GM23338 (cell line): ENCODE results near the gene TECTB. TPM values are rescaled to one million over a fixed set of nuclear protein-coding genes. Genes with fewer than 3 reads are reported as not detected.

ENCODE experiments used
- ATAC-seq: fragments of 200-7000 bp; cut with Tn5 transposase; 3 replicates; pipeline ENCODE4 v1.9.1; 2020
- DNase-seq: peaks from one replicate; pipeline ENCODE4 v3.0.0-alpha.2; 2015; ENCODE audit warnings: low spot score
- H2AFZ ChIP-seq: fragments of 200-600 bp; sonication (generic); 2 replicates; pipeline ENCODE4 v1.8.0; 2016; ENCODE audit warnings: antibody characterized with exemption, mild to moderate bottlenecking, moderate library complexity
- H3F3A ChIP-seq: fragments of 200-600 bp; sonication (generic); replicated peaks from 2 replicates; pipeline ENCODE4 v1.8.0; 2017; ENCODE audit warnings: antibody characterized with exemption, mixed run types, low read depth
- H3K27ac ChIP-seq: fragments of 200-600 bp; sonication (generic); 2 replicates; pipeline ENCODE4 v1.6.1; 2016; ENCODE audit warnings: low read depth
- H3K27me3 ChIP-seq: fragments of 200-600 bp; sonication (generic); 2 replicates; pipeline ENCODE4 v1.8.0; 2016; ENCODE audit warnings: mild to moderate bottlenecking, mixed run types, moderate library complexity; ENCODE audit not compliant: insufficient read depth
- H3K36me3 ChIP-seq: fragments of 200-600 bp; sonication (generic); 2 replicates; pipeline ENCODE4 v1.8.0; 2016; ENCODE audit warnings: mild to moderate bottlenecking; ENCODE audit not compliant: insufficient read depth
- H3K4me1 ChIP-seq: fragments of 200-600 bp; sonication (generic); 2 replicates; pipeline ENCODE4 v1.8.0; 2016; ENCODE audit warnings: mild to moderate bottlenecking, moderate library complexity; ENCODE audit not compliant: insufficient read depth
- H3K4me2 ChIP-seq: fragments of 200-600 bp; sonication (generic); 2 replicates; pipeline ENCODE4 v1.7.1; 2017; ENCODE audit warnings: mixed run types
- H3K4me3 ChIP-seq: fragments of 200-600 bp; sonication (generic); 2 replicates; pipeline ENCODE4 v1.6.1; 2016; ENCODE audit warnings: mixed run types
- H3K79me2 ChIP-seq: fragments of 200-600 bp; sonication (generic); replicated peaks from 2 replicates; pipeline ENCODE4 v1.8.0; 2017; ENCODE audit warnings: mild to moderate bottlenecking; ENCODE audit not compliant: insufficient read depth
- H3K9me2 ChIP-seq: fragments of 200-600 bp; sonication (generic); 2 replicates; pipeline ENCODE4 v1.8.0; 2017; ENCODE audit not compliant: insufficient read depth
- H4K20me1 ChIP-seq: fragments of 200-600 bp; sonication (generic); replicated peaks from 2 replicates; pipeline ENCODE4 v1.8.0; 2017; ENCODE audit warnings: mild to moderate bottlenecking; ENCODE audit not compliant: insufficient read depth
- H3K27ac Mint-ChIP-seq: 2 replicates; pipeline ENCODE4 v1.8.0; 2020; ENCODE audit warnings: inconsistent platforms, mild to moderate bottlenecking, moderate library complexity, mixed read lengths
- H3K27me3 Mint-ChIP-seq: 3 replicates; pipeline ENCODE4 v1.8.0; 2022; ENCODE audit warnings: low read depth, mild to moderate bottlenecking, moderate library complexity, mixed read lengths, inconsistent platforms; ENCODE audit not compliant: insufficient read depth, poor library complexity
- H3K36me3 Mint-ChIP-seq: 3 replicates; pipeline ENCODE4 v1.8.0; 2021; ENCODE audit warnings: low read depth, mild to moderate bottlenecking, inconsistent platforms, moderate library complexity, mixed read lengths
- H3K4me1 Mint-ChIP-seq: 3 replicates; pipeline ENCODE4 v1.8.0; 2020; ENCODE audit warnings: mild to moderate bottlenecking, inconsistent platforms, mixed read lengths
- H3K4me3 Mint-ChIP-seq: 3 replicates; pipeline ENCODE4 v1.8.0; 2021; ENCODE audit warnings: moderate library complexity, mild to moderate bottlenecking, inconsistent platforms, mixed read lengths
- H3K9me3 Mint-ChIP-seq: 3 replicates; pipeline ENCODE4 v1.8.0; 2020; ENCODE audit warnings: moderate library complexity, mild to moderate bottlenecking, inconsistent platforms, mixed read lengths
- CREB1 ChIP-seq: fragments of 250-450 bp; sonication (Bioruptor Pico); IDR thresholded peaks from 2 replicates; pipeline ENCODE4 v1.5.0; 2020; ENCODE audit warnings: low read depth, mild to moderate bottlenecking, moderate library complexity
- EZH2 ChIP-seq: fragments of 200-600 bp; sonication (generic); IDR thresholded peaks from one replicate; pipeline ENCODE4 v1.8.0; 2017; ENCODE audit warnings: antibody characterized with exemption, mild to moderate bottlenecking, low read depth; ENCODE audit not compliant: unreplicated experiment
- EZH2phosphoT487 ChIP-seq: fragments of 200-600 bp; sonication (generic); IDR thresholded peaks from one replicate; pipeline ENCODE4 v1.8.1; 2018; ENCODE audit warnings: antibody characterized with exemption; ENCODE audit not compliant: unreplicated experiment
- JUNB ChIP-seq: IDR thresholded peaks from one replicate; pipeline ENCODE4 v1.6.1; 2016; ENCODE audit warnings: antibody characterized with exemption; ENCODE audit not compliant: unreplicated experiment
- POLR2AphosphoS5 ChIP-seq: IDR thresholded peaks from 2 replicates; pipeline ENCODE4 v1.6.1; 2016; ENCODE audit warnings: antibody characterized with exemption, low read depth
- polyA plus RNA-seq: library from polyadenylated mRNA; unstranded; fragments of >200 nt; fragmentation: Nextera tagmentation; extraction: Ambion mirVana; gene quantifications from 2 replicates; pipeline ENCODE4 v1.2.1, GENCODE V29; 2016
- total RNA-seq: library from RNA; depleted of rRNA; stranded (reverse); fragments of >200 nt; shearing (Covaris generic); gene quantifications from 2 replicates; pipeline ENCODE4 v1.2.3, GENCODE V29; 2014
- TF ChIP-seq, protein P1 (sequence below): IDR thresholded peaks from 2 replicates; pipeline ENCODE4 v1.6.1; 2016; ENCODE audit warnings: antibody characterized with exemption
- TF ChIP-seq, protein P2 (sequence below): fragments of 250-450 bp; sonication (Bioruptor Pico); IDR thresholded peaks from 2 replicates; pipeline ENCODE4 v1.5.0; 2020; ENCODE audit warnings: mild to moderate bottlenecking, moderate library complexity

Gene TECTB
- total and polyA plus RNA-seq, 2 experiments from 2014 or later: not detected

DNA sequence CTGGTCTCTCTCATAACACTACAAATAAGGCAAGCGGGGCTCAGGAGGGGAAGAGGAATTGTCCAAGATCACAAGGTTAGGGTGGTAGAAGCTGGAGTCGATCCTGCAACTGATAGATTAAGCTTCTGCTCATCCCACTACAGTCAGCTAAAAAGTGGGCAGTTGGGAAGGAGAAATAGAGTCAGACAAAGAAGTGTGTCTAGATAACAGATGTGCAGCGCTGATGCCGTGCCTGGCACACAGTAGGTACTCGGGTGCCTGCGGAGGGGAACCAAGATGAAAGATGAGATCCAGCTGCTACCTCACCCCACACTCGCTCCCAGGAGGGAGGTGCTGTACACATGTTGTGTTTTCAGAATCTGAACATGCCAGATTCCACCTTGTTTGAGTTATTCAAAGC lies 48.1 kb upstream of the TECTB start:
- no peak overlapping the region for H3K27ac ChIP-seq
- TF ChIP-seq POLR2AphosphoS5 (no peak), EZH2phosphoT487 (no peak), CREB1 (CRISPR knock-in tag) (no peak), EZH2 (no peak), JUNB (no peak)
- TF ChIP-seq, protein P1, sequence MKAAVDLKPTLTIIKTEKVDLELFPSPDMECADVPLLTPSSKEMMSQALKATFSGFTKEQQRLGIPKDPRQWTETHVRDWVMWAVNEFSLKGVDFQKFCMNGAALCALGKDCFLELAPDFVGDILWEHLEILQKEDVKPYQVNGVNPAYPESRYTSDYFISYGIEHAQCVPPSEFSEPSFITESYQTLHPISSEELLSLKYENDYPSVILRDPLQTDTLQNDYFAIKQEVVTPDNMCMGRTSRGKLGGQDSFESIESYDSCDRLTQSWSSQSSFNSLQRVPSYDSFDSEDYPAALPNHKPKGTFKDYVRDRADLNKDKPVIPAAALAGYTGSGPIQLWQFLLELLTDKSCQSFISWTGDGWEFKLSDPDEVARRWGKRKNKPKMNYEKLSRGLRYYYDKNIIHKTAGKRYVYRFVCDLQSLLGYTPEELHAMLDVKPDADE: no peak
- TF ChIP-seq, protein P2, sequence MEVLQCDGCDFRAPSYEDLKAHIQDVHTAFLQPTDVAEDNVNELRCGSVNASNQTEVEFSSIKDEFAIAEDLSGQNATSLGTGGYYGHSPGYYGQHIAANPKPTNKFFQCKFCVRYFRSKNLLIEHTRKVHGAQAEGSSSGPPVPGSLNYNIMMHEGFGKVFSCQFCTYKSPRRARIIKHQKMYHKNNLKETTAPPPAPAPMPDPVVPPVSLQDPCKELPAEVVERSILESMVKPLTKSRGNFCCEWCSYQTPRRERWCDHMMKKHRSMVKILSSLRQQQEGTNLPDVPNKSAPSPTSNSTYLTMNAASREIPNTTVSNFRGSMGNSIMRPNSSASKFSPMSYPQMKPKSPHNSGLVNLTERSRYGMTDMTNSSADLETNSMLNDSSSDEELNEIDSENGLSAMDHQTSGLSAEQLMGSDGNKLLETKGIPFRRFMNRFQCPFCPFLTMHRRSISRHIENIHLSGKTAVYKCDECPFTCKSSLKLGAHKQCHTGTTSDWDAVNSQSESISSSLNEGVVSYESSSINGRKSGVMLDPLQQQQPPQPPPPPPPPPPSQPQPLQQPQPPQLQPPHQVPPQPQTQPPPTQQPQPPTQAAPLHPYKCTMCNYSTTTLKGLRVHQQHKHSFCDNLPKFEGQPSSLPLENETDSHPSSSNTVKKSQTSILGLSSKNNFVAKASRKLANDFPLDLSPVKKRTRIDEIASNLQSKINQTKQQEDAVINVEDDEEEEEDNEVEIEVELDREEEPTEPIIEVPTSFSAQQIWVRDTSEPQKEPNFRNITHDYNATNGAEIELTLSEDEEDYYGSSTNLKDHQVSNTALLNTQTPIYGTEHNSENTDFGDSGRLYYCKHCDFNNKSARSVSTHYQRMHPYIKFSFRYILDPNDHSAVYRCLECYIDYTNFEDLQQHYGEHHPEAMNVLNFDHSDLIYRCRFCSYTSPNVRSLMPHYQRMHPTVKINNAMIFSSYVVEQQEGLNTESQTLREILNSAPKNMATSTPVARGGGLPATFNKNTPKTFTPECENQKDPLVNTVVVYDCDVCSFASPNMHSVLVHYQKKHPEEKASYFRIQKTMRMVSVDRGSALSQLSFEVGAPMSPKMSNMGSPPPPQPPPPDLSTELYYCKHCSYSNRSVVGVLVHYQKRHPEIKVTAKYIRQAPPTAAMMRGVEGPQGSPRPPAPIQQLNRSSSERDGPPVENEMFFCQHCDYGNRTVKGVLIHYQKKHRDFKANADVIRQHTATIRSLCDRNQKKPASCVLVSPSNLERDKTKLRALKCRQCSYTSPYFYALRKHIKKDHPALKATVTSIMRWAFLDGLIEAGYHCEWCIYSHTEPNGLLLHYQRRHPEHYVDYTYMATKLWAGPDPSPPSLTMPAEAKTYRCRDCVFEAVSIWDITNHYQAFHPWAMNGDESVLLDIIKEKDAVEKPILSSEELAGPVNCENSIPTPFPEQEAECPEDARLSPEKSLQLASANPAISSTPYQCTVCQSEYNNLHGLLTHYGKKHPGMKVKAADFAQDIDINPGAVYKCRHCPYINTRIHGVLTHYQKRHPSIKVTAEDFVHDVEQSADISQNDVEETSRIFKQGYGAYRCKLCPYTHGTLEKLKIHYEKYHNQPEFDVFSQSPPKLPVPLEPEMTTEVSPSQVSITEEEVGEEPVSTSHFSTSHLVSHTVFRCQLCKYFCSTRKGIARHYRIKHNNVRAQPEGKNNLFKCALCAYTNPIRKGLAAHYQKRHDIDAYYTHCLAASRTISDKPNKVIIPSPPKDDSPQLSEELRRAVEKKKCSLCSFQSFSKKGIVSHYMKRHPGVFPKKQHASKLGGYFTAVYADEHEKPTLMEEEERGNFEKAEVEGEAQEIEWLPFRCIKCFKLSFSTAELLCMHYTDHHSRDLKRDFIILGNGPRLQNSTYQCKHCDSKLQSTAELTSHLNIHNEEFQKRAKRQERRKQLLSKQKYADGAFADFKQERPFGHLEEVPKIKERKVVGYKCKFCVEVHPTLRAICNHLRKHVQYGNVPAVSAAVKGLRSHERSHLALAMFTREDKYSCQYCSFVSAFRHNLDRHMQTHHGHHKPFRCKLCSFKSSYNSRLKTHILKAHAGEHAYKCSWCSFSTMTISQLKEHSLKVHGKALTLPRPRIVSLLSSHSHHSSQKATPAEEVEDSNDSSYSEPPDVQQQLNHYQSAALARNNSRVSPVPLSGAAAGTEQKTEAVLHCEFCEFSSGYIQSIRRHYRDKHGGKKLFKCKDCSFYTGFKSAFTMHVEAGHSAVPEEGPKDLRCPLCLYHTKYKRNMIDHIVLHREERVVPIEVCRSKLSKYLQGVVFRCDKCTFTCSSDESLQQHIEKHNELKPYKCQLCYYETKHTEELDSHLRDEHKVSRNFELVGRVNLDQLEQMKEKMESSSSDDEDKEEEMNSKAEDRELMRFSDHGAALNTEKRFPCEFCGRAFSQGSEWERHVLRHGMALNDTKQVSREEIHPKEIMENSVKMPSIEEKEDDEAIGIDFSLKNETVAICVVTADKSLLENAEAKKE: no peak
- DNase-seq (no peak), ATAC-seq (no peak)
- H3K27me3 Mint-ChIP-seq: peaks cover 5% of the 10 kb centered on the region
- peaks cover 26% of the 10 kb centered on the region for H3K4me1 Mint-ChIP-seq
- H3K4me3 Mint-ChIP-seq: no peak overlapping the region
- no peak overlapping the region for H2AFZ ChIP-seq
- no peak overlapping the region for H3K27ac Mint-ChIP-seq
- H3K9me2 ChIP-seq: 0 out of 2 replicates have a peak, but pooled peaks cover 4% of the 10 kb centered on the region
- H3K9me3 Mint-ChIP-seq: peaks cover 27% of the 10 kb centered on the region
- no peak overlapping the region for H3K4me3 ChIP-seq
- no peaks in the 10 kb centered on the region; the same call in 1 of the 2 replicates for H4K20me1 ChIP-seq
- no peaks in the 10 kb centered on the region for H3K79me2 ChIP-seq
- H3K36me3 ChIP-seq: 0 out of 2 replicates have a peak, but pooled peaks cover 5% of the 10 kb centered on the region
- H3K4me1 ChIP-seq: peaks cover 4% of the 10 kb centered on the region; the same call in 1 of the 2 replicates
- no peaks in the 10 kb centered on the region for H3K27me3 ChIP-seq
- H3K4me2 ChIP-seq: no peak overlapping the region
- peaks cover 8% of the 10 kb centered on the region; the same call in 2 of the 3 replicates for H3K36me3 Mint-ChIP-seq
- no peaks in the 10 kb centered on the region for H3F3A ChIP-seq
